ENCODE results near the gene CACNA1B.
"Not testable (repeated sequence)": the region's sequence is repeated elsewhere in the genome, so short reads cannot be mapped to it uniquely, and the experiment has no call there.

CACNA1B gene

DNA sequence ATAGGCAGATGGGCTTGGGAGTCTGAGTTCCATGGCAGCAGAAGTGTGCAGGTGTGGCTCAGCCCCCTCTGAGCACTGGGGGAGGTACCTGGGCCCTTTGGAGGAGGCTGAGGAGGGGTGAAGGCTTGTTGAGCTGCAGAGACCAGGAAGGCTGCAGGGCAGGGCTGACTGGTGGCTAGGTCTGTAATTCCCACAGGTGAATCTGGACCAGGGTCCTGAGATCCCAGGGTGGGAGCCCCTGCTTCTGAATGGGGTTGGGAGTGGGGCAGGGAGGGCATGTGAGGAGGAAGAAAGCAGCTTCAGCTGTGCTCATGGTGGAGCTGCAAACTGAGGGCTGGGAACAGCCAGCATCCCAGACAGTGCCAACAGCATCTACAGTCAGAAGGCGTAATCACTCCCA lies 111.1 kb downstream of the CACNA1B start:
- no peak for FAIRE-seq

DNA sequence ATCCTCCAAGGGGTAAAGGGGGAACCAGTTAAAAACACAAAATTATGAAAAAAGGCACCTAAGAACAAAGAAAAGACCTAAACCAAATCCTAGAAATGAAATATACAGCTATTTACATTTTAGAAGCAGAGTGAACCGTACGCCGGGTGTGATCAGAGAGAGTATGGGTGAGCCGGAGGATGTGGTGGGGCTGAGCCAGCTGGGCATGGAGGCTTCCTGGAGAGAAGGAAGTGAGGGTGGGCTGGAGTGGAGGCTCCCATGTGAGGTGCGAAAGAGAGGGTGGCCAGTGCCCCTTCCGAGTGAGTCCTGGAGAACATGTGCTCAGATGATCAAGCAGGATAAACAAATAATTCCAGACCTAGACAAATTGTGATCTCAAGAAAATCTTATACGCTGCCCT lies 111.6 kb downstream of the CACNA1B start:
- no peak for FAIRE-seq

DNA sequence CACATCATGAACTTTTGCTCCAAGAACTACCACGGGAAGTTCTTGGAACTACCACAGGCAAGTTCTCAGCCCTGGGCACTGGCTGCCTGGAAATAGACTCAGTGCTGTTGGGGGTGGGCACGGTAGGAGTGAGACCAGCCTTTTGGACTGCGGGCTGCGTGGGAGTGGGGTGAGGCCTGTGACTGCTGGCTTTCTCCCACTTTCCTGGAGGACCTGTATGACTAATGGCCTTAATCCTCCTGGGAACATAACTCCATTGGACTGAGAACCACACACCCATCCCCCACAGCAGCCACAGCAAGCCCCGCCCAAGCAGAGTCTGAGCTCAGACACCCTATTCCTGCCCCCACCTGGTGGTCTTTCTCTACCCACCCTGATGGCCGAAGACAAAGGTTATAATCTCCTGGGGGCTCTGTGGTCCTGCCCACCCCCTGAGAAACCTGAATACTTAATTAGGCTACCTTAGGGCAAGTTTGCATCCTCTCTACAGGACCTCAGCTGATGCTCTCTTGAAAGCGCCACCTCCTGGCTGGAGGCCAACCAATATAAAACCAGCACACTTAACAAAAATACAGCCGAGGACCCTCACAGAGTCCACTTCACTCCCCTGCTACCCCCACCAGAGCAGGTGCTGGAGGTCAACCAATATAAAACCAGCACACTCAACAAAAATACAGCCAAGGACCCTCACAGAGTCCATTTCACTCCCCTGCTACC lies 112.6 kb downstream of the CACNA1B start:
- FAIRE-seq = no peak

DNA sequence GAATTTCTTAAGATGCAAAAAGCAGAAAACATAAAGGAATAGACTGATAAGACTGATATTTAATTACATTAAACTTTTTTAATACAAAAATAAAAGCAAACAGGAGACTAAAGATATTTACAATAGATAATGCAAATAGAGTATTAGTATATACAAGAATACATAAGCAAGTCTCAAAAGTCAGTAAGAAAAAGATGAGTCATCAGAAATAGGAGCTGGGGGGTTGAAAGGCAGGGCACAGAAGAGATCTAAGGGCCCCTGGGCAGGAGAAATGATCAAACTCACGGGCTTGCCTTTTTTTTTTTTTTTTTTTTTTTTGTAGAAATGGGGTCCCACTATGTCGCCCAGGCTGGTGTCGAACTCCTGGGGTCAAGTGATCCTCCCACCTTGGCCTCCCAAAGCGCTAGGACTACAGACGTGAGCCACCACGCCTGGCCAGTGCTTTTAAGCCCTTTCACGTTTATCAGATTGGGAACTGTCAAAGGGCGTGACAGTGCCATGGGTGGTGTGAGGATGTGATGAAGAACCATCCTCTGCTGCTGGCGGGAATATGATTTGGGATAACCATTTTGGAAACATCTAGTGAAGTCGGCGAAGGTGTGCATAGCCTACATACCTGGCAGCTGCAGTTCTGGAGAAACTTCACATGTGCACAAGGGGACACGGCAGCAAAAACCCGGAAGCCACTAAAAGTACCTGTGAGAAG lies 126.1 kb downstream of the CACNA1B start:
- FAIRE-seq = no peak

DNA sequence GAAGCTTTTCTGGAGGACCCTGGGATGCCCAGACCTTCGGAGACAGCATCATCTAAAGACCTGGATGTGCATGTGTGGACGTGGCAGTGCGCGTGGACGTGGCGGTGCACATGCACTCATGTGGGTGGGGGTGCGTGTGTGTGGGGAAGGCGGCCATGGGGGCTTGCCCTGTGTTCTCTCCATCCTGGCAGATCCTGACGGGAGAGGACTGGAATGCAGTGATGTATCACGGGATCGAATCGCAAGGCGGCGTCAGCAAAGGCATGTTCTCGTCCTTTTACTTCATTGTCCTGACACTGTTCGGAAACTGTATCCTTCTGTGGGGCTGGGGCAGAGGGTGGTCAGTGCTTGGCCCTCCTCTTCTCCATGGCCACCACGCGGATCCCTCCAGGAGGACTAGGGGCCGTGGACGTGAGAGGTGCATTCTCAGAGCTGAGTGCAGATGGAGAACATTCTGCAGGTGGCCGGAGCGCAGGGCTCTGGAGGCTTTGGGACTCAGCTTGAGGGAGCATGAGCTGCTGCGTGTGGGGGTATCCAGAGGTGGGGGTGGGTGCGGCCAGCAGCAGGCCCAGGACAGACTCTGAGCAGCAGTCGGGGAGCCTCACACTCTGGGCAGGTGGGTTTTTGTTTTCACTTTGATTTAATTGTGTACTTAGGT lies 129.1 kb downstream of the CACNA1B start:
- FAIRE-seq = no peak

DNA sequence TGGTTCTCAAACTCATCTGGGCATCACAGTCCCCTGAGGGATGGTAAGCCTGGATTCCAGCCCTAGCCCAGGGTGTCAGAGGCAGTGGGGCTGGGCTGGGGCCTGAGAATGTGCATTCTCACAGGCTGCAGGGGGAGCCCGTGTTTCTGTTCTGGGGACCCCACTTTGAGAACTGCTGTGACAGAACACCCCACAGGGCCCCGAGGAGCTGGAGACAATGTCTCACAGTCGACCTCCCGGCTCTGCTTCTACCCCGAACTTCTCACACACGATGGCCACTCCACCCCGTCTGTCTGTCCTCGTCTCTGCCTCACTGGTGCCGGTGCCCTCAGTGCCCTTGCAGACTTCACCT lies 130.0 kb downstream of the CACNA1B start:
- FAIRE-seq = no peak

DNA sequence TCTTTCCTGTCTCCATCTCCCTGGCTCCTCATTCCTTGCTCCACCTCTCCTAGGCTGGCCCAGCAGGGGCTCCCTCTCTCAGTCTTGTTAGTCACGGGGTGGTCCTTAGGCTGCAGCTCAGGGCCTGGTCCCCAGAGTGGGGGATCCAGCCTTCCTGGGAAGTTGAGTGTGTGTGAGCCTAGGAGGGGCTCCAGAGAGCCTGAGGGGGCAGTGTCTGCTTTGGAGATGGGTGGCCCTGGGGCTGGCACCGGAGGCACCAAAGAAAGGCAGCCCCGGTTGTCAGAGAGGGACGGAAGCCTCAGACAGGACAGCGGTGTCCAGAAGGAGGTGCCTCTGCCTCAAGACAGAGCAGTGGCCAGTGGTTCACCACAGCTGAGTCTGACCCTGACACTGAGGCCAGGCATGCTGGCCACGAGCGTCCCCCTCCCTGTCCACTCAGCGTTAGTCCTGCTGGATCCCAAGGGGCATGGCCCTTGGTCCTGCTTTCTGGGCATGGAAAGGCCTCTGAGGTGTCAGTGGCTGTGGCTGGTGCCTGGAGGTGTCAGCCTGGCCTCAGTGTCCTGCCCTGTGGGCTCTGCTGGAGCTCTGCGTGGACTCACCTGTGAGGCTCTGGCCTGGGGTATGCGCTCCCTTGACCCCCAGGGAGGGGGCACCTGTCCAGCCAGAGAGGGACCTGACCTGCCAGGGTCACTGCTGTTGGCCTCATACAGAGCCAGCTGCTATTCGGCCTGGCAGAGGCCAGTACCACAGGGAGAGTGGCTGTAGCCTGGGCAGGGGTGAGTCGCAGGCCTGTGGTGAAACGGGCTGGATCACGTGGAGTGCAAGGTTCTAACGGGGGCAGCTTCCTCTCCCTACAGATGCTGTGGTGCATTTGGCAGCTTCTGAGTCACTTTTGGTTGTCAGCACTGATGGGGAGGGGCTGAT lies 130.6 kb downstream of the CACNA1B start:
- FAIRE-seq = no peak

DNA sequence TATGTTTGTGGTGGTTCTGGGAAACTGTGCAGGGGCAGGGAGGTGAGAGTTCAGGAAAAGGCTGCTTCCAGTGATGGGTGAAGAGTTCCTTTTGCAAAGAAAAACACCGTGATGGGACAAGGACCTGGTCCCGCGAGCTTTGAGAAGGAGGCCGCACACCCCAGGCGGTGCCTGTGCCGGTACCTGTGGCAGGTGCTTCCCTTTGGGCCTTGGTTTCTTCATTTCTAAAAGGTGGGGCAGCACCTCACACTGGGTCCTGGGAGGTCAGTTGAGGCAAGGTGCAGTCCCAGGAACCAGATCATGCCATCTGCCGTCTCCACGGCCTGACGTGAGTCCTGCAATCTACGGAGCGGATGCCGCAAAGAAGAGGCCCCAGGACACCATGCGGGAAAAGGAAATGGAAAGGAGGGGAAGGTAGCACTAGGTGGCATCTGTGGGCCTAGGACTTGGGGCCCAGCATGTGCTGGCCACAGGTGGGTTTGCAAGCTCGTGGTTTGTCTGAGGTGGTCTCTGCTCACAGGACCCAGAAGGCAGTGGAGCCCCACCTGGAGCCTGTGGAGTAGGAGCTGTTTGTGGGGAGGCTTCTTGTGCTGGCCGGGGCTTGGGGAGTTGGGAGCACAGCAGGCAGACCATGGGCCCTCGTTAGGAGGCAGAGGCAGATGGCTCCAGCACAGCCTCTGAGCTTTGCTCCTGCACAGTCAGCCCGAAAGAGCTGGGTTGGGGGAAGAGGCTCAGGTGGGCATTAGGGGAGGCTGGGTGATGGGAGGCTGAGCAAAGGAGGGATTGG lies 131.6 kb downstream of the CACNA1B start:
- no peak for FAIRE-seq

DNA sequence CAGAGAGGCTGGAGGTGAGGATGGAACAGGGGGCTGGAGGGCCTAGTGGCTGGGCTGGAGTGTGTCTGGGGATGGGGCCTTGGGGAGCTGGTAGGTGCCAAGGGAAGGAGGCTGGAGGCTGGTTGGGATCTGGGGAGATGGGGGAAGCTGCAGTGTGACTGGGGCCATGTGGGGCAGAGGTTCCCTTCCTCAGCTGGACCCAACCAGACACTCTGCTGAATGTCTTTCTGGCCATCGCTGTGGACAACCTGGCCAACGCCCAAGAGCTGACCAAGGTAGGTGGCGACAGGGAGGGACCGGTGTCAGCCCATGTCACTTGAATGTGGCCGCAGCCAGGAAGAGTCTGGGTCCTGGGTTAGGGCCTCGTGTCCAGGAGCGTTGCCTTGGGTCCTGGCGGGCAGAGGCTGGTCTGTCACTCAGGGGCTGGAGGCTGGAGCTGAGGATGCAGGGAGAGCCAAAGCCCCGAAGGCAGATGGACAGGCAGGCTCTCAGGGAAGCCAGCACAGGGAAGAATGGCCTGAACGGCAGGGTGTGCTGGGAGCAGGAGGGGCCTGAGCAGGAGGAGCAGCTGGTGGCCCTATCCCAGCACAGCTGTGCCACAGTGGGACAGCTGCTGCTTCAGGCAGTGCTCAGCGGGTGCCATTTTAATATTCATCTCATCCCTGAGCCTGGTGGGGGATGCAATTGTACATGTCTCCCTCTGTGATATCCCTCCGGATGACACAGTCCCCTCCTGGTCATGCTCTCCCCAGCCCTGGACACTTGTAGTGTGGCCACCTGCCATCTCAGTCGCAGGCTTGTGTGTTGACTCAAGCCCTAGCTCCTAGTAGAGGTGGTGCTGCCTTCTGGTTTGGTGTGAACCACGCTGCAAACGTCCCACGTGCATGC lies 132.5 kb downstream of the CACNA1B start:
- FAIRE-seq = no peak

DNA sequence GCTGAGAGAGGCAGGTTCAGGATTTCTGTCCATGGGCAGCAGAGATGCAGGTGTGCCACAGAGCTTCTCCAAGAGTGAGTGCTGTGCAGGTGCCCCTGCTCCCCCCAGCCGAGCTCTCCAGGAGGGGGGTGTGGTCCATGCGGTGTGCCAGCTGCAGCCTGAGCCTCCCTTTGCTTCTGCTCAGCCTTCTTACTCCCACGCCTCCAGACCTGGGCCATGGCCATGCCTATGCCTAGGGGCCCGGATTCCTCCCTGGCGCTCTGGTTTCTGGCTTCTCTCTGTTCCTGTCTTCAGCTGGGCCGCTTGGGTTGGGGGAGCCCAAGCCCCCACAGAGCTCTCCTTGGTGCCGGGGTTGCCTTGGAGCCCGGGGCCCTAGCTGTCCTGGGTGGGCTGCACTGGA lies 133.3 kb downstream of the CACNA1B start:
- no peak for FAIRE-seq

DNA sequence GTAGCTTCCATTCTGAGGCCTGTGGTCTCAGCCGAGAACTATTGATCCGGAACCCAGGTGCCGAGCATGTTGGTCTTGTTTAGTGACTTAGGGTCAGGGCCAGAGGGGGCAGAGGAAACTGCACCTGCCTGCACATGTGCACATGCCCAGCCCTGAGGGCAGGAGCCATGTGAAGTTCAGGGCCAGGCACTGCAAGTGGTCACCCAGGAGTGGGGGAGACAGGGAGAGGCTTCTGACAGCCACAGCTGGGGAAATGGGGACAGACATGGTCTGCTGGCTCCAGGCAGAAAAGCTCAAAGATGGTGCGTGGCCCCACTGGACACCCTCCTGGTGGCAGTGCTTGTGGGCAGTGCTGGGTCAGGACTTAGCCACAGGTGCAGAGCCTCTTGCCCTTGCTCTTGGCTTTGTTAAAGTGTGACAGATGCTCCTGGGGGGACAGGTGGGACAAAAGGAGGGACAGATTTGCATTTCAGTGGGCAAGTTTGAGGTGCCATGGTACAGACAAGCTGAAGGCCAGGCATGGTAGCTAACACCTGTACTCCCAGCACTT lies 134.4 kb downstream of the CACNA1B start:
- no peak for FAIRE-seq

DNA sequence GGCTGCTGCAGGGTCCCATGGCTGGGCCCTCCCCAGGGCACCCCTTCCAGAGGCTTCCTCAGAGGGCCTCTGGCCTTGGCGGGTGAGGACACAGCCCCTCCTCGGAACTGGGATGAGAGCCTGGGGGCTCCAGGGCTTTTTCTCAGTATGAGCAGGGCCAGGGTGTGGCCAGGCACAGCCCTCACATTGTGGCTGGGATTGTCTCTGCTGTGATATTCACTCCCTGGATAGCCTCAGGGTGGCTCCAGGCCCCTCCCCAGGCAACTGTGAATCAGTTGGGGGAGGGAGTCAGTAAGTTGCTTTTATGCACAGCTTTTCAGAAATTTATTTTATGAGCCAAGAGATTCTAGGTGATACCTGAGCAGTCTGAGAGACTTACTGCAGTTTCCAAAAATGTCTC lies 135.7 kb downstream of the CACNA1B start:
- no peak for FAIRE-seq

DNA sequence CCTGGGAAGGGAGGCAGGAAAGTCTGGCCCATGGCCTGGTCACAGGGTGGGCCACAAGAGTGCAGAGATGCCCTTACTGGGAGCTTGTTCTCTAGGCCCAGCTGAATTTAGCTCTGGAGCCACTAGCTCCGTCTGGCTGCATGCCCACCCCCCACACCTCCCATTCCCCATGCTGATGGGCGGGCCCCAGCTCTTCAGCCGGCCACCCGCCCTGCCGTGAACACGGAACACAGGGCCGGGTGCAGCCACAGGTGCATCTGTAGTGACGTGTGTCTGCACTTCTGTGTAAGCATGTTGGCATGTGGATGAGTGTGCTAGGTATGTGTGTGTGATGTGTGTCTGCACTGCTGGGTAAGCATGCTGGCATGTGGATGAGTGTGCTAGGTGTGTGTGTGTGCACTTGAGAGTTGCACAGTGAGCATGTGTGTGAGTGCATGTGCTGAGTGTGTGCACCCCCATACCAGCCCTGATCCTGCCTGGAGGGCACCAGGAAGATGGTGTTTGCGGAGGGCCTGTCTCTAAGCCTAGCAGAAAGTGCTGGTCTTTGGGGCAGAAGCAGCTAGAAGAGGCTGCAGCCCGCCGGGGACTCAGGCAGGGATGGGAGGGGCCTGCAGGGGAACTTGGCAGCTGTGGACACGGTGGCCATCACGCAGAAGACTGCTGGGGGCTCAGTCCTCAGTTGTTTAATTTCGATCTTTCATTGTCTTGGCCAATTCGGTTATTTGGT lies 136.4 kb downstream of the CACNA1B start:
- FAIRE-seq = no peak

DNA sequence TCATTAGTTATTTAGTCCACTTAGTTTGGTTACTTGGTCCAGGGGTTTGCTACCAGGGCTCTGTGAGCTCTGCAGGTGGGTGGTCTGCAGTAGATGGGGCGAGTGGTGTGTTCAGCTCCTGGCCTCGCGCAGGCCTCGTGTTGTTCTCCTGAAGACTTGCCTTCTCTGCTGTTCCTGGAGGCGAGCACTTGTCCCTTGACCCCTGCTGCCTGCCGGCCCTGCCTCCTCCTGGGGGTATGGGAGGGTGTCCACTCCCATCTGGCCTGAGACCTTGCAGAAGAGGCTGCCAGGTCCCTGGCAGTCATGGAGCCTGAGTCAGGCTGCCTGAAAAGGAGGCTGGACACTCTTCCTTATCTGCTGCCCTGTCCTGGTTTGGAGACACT lies 137.0 kb downstream of the CACNA1B start:
- no peak for FAIRE-seq

DNA sequence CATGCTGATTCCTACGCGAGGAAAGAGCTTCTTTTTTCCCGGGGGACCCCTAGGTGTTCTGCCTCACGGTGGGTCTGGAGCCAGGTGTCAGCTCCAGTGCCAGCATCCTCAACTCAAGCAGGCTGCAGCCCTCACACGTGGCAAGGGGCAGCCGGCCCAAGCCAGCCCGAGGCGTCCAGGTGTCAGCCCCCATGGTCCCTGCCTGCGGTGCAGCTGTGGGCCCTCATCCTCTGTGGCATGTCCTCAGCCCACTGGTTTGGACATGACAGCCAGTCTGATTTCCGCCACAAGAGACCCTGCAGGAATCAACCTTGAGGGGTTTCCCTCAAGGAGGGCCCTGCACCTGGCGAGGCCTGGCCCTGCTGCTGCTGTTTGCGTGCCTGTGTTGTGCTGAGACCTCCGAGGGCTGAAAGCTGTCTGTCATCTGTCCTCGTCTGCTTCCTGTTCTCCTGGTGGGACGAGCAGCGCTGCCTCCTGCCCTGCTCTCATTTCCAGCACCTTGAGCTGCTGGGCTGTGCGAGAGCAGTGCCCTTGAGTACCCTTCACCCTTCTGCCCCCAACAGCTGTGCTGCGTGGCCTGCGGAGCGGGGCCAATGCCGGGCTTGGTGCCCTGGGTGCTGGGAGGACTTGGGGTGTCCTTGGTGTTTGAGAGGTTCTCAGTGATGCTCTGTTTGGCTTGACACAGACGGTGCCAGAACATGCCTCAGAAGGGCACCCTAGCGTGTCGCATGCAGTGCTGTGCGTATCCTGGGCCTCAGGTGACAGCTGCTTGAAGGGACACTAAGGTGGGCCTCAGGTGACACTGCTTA lies 137.6 kb downstream of the CACNA1B start:
- no peak for FAIRE-seq

DNA sequence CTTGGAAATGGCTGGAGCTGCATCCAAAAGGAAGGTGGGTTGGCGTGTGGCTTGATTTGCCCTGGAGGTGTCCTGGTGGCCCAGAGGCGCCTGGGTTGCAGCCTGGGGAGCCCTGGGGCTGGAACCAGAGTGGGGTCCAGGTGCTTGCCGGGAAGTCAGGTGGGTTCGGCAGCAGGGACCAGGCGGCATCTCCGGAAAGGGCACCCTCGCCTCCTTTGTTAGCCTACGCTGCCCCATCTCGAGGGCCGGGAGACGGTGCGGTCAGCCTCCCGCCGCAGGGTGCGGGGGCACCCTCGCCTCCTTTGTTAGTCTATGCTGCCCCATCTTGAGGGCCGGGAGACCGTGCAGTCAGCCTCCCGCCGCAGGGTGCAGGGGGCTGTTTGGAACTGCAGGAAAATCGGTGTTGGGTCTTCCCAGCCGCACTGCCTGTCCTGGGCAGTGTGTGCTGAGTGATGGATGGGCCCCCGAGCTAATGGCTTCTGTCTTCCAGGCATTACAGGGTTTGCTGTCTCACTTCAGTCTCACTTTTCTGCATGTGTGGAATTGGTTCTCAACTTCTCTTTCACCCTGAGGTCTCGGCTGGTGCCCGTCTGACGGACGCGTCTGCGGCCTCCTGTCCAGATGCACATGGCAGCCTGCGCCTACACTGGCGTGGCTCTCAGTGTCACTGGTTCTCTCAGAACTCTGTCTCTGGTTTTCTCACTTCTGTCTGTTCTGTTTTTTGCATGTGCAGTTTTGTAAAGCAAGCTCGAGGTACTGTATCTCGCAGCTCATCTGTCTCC lies 139.0 kb downstream of the CACNA1B start:
- FAIRE-seq = no peak

DNA sequence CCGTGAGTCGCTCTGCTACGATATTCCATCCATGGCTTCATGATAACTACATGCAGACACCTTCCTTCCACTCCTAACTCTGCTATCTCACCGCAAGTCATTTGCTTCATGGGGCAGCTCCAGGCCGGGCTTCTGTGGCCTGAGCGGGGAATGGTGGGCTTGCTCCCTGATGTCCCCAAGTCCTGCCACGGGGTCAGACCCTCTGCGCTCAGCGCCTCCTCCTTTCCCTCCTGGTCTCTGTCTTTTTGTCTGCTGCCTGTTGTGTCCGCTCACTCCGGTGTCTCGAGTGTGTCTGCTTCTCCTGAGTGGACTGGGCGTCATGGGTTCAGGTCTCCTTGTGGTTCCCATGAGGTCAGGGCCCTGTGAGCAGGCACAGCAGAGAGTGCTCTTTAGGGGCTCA lies 139.6 kb downstream of the CACNA1B start:
- FAIRE-seq = no peak

DNA sequence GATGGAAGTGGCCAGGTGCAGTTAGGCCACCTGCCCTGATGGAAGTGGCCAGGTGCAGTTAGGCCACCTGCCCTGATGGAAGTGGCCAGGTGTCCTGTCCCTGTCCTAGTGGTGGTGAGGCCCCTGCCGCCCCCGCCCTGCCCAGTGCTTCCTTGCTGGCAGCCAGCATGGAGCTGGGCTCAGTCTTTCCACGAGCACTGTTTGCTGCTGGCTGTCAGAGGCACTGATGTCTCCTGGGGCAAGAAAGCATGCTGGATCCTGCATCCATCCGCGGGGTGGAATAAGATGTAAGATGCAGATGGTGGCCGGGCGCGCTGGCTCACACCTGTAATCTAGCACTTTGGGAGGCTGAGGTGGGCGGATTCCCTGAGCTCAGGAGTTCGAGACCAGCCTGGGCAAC lies 141.9 kb downstream of the CACNA1B start:
- FAIRE-seq = not testable (repeated sequence)
